ENCODE data around the gene SHPK. TPM values are rescaled to one million over a fixed set of nuclear protein-coding genes. Genes with fewer than 3 reads are reported as not detected.

SHPK gene
- total and polyA plus RNA-seq, 2 of the 4 experiments (the other 2 are of a cell fraction), result 11.1 to 14.3 TPM

GRCh38 chr17:3572231-3572630, 63.8 kb downstream of the SHPK start:
- H4K5ac ChIP-seq (ENCODE audit: low read depth, low read length), result no peak overlapping the region
- no peaks in the 10 kb centered on the region for H3K79me1 ChIP-seq (ENCODE audit: low read depth in 1 of 2, low read length in 2 of 2)
- intact Hi-C loops (cut with micrococcal nuclease) (no loop called here), dilution Hi-C loops (cut with HindIII; ENCODE audit: low sequenced_read_pairs, unreplicated experiment) (no loop called here), in situ Hi-C loops (cut with MboI; ENCODE audit: low sequenced_read_pairs) (no loop called here)
- TF ChIP-seq MAFK (IDR thresholded peaks at IDR 0.05; ENCODE audit: low read depth, low read length) (no peak), RCOR1 (IDR thresholded peaks at IDR 0.05; ENCODE audit: insufficient replicate concordance, low read length) (no peak), POLR2A (IDR thresholded peaks at IDR 0.05; ENCODE audit: low read depth, low read length) (no peak), NFE2L2 (IDR thresholded peaks at IDR 0.05; ENCODE audit: low read depth, low read length) (no peak), CHD1 (IDR thresholded peaks at IDR 0.05; ENCODE audit: low read depth, low read length) (no peak), CEBPB (IDR thresholded peaks at IDR 0.05; ENCODE audit: low read depth, low read length) (no peak), MAZ (IDR thresholded peaks at IDR 0.05; ENCODE audit: borderline replicate concordance, low read depth, low read length) (no peak), SMC3 (IDR thresholded peaks at IDR 0.05; ENCODE audit: low read depth, low read length) (no peak), ELK1 (IDR thresholded peaks at IDR 0.05; ENCODE audit: borderline replicate concordance, low read depth, low read length) (no peak), USF2 (IDR thresholded peaks at IDR 0.05; ENCODE audit: low read depth, low read length) (no peak), CTCF (conservative IDR thresholded peaks at IDR 0.05; ENCODE audit: low read depth, low read length) (no peak), FOS (IDR thresholded peaks at IDR 0.05; ENCODE audit: low read depth, low read length) (no peak), RFX5 (IDR thresholded peaks at IDR 0.05; ENCODE audit: low read depth, low read length) (no peak), MXI1 (IDR thresholded peaks at IDR 0.05; ENCODE audit: borderline replicate concordance, low read depth, low read length) (no peak), RAD21 (IDR thresholded peaks at IDR 0.05; ENCODE audit: low read length) (no peak), BHLHE40 (IDR thresholded peaks at IDR 0.05; ENCODE audit: low read depth, low read length) (no peak)
- no peak overlapping the region for H3K18ac ChIP-seq (ENCODE audit: low read depth, low read length)
- H3K23ac ChIP-seq (ENCODE audit: low read depth, low read length), result no peak overlapping the region
- H3K14ac ChIP-seq (replicated peaks; ENCODE audit: low read depth, low read length), result no peak overlapping the region
- no peak overlapping the region for H2BK5ac ChIP-seq (ENCODE audit: low read depth, low read length, poor library complexity, severe bottlenecking)
- H3K4me2 ChIP-seq (ENCODE audit: low read depth, low read length), result no peak overlapping the region
- H3K4me3 ChIP-seq (ENCODE audit: insufficient read depth, low read depth, low read length), result no peak overlapping the region
- H3K27me3 ChIP-seq (ENCODE audit: control insufficient read depth, insufficient read depth, low read length), result no peaks in the 10 kb centered on the region
- ChIA-PET POLR2A (ENCODE audit: unreplicated experiment) (no interaction called here), CTCF (interaction anchor here (0.7 kb wide), 1 partner anchor 107 kb away, joined by 5 read pairs; no protein-coding TSS in a partner anchor)
- H2BK15ac ChIP-seq (ENCODE audit: low read depth, low read length), result no peak overlapping the region
- H2AK9ac ChIP-seq (replicated peaks; ENCODE audit: low read depth, low read length, poor library complexity), result no peak overlapping the region
- ATAC-seq (ENCODE audit: low read depth) (no peak), DNase-seq (no peak)
- no peak overlapping the region for H2AK5ac ChIP-seq (ENCODE audit: low read depth, low read length)
- no peaks in the 10 kb centered on the region for H3K9me1 ChIP-seq (ENCODE audit: insufficient read depth, low read length)
- H3K27ac ChIP-seq (ENCODE audit: insufficient read depth, low read length), result no peak overlapping the region
- no peak overlapping the region for H2BK120ac ChIP-seq (ENCODE audit: low read depth, low read length)
- 74% methylated on average over 3 of the region's 7 CpGs; no CpG with 5 or more reads in 1 of the 2 experiments for WGBS, 2 experiments (ENCODE audit: extremely low coverage in 2 of 2, insufficient read length in 1 of 2)
- no peak overlapping the region for H4K91ac ChIP-seq (ENCODE audit: insufficient read depth, low read depth, low read length)
- H3K36me3 ChIP-seq (ENCODE audit: control insufficient read depth, insufficient read depth, low read length), result peaks cover 2% of the 10 kb centered on the region; the same call in 1 of the 2 replicates
- H3K4me1 ChIP-seq (ENCODE audit: control insufficient read depth, insufficient read depth, low read length), result no peaks in the 10 kb centered on the region
- H3K56ac ChIP-seq (ENCODE audit: extremely low read depth, insufficient read depth, low read length), result no peak overlapping the region
- no peaks in the 10 kb centered on the region for H4K20me1 ChIP-seq (ENCODE audit: insufficient read depth, low read length)
- H2AFZ ChIP-seq (replicated peaks; ENCODE audit: low read length, poor library complexity), result no peak overlapping the region
- H3K4ac ChIP-seq (ENCODE audit: low read depth, low read length), result no peak overlapping the region
- no peak overlapping the region for H2BK20ac ChIP-seq (ENCODE audit: low read depth, low read length)
- H4K8ac ChIP-seq (ENCODE audit: low read depth in 2 of 2, low read length in 2 of 2), result no peak overlapping the region
- BruUV-seq (replicated peaks), result no TSS peak
- no peaks in the 10 kb centered on the region for H3K9me3 ChIP-seq (ENCODE audit: control insufficient read depth, insufficient read depth, low read length)
- H3K9ac ChIP-seq (ENCODE audit: low read depth, low read length), result no peak overlapping the region
